Tibial nerve (tissue), 4 donors: ENCODE data around the gene SCAMP2. TPM values are rescaled to one million over a fixed set of nuclear protein-coding genes. Genes with fewer than 3 reads are reported as not detected.

Experiments
- DNase-seq, 2 donors: peaks; one replicate each; pipeline ENCODE4 v3.0.0-alpha.2; 2019; ENCODE audit warnings: low spot score in 2 of 2
- H3K27ac ChIP-seq, 4 donors: fragments of 200-600 bp; sonication (generic) in 3 of 4; one replicate each; pipeline ENCODE4 v1.5.1; 2017 to 2019; ENCODE audit warnings: mild to moderate bottlenecking in 1 of 4
- H3K27me3 ChIP-seq, 2 donors: fragments of 200-600 bp; sonication (generic) in 1 of 2; one replicate each; pipeline versions ENCODE4 v1.5.1 to v1.6.0; 2017 to 2019
- H3K36me3 ChIP-seq, 3 donors: fragments of 200-600 bp; sonication (generic); one replicate each; pipeline ENCODE4 v1.5.1; 2018 to 2019
- H3K4me1 ChIP-seq, 4 donors: fragments of 200-600 bp; sonication (generic) in 3 of 4; one replicate each; pipeline ENCODE4 v1.5.1; 2017 to 2019
- H3K4me3 ChIP-seq, 4 donors: fragments of 200-600 bp; sonication (generic) in 3 of 4; one replicate each; pipeline ENCODE4 v1.5.1; 2017 to 2019; ENCODE audit warnings: mild to moderate bottlenecking in 1 of 4, moderate library complexity in 1 of 4
- H3K9me3 ChIP-seq, 4 donors: fragments of 200-600 bp; sonication (generic) in 3 of 4; one replicate each; pipeline ENCODE4 v1.5.1; 2017 to 2019
- EP300 ChIP-seq, 2 donors: sonication (generic); formaldehyde crosslinking; IDR thresholded peaks; one replicate each; pipeline ENCODE4 v1.6.1; 2017; ENCODE audit warnings: antibody characterized with exemption in 2 of 2, mild to moderate bottlenecking in 1 of 2
- POLR2A ChIP-seq, 2 donors: fragments of 450-650 bp; IDR thresholded peaks; one replicate each; pipeline ENCODE4 v1.6.1; 2017; ENCODE audit warnings: antibody characterized with exemption in 2 of 2, mild to moderate bottlenecking in 2 of 2, moderate library complexity in 2 of 2
- WGBS, 2 donors: methylation state at CpG; one replicate each; pipeline ENCODE4 v1.1.5; 2018; 5-methylcytosine and 5-hydroxymethylcytosine counted together
- total RNA-seq, 4 donors: library from RNA; depleted of rRNA; stranded (reverse); fragments of >200 nt; gene quantifications; one replicate each; pipeline ENCODE4 v1.1.0, GENCODE V29; 2016
- TF ChIP-seq, protein P1 (sequence below), 5 experiments: fragments of 200-600 bp in 3 of 5; fragments of 450-650 bp in 2 of 5; sonication (generic) in 3 of 5; IDR thresholded peaks; one replicate each; pipeline ENCODE4 v1.5.1; 2016 to 2019; ENCODE audit warnings: antibody characterized with exemption in 5 of 5, mild to moderate bottlenecking in 3 of 5, moderate library complexity in 2 of 5

Gene SCAMP2
- total RNA-seq, 4 donors from 2014 or later: 47.6 to 72.0 (median 65.7) TPM

DNA sequence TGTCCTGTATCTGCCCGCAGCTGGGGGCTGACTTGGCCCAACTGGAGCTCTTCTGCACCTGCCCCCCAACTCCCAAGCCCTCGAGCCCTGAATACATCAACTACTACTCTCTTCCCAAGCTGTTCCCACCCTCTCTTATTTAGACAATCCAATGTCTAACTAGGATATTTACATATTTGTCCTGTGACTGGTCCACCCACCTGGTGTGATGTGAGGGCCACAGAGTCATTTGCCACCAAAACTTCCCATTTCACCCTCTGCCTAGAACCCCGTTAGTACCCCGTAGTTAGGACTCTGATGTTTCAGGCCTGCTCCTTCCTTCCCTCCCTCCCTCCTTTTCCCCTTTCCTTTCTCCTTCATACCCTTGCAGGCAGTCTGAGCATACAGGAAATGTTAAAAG is 40.3 kb downstream of the SCAMP2 start:
- Histone ChIP-seq H3K4me1 (peaks cover 0 to 4% (median 2%) of the 10 kb centered on the region in 4 donors), H3K27me3 (peaks cover 0 to 26% of the 10 kb centered on the region in 2 donors), H3K4me3 (no peak overlapping the region), H3K27ac (no peak overlapping the region), H3K36me3 (peaks cover 0 to 26% (median 0%) of the 10 kb centered on the region in 3 donors), H3K9me3 (no peaks in the 10 kb centered on the region)
- TF ChIP-seq EP300 (IDR thresholded peaks at IDR 0.05) (no peak), POLR2A (IDR thresholded peaks at IDR 0.05) (no peak)
- TF ChIP-seq, protein P1, sequence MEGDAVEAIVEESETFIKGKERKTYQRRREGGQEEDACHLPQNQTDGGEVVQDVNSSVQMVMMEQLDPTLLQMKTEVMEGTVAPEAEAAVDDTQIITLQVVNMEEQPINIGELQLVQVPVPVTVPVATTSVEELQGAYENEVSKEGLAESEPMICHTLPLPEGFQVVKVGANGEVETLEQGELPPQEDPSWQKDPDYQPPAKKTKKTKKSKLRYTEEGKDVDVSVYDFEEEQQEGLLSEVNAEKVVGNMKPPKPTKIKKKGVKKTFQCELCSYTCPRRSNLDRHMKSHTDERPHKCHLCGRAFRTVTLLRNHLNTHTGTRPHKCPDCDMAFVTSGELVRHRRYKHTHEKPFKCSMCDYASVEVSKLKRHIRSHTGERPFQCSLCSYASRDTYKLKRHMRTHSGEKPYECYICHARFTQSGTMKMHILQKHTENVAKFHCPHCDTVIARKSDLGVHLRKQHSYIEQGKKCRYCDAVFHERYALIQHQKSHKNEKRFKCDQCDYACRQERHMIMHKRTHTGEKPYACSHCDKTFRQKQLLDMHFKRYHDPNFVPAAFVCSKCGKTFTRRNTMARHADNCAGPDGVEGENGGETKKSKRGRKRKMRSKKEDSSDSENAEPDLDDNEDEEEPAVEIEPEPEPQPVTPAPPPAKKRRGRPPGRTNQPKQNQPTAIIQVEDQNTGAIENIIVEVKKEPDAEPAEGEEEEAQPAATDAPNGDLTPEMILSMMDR (IDR thresholded peaks at IDR 0.05): no peak
- 63 to 67% methylated on average over 4 of the region's 4 CpGs for WGBS, 2 donors
- DNase-seq: no peak

DNA sequence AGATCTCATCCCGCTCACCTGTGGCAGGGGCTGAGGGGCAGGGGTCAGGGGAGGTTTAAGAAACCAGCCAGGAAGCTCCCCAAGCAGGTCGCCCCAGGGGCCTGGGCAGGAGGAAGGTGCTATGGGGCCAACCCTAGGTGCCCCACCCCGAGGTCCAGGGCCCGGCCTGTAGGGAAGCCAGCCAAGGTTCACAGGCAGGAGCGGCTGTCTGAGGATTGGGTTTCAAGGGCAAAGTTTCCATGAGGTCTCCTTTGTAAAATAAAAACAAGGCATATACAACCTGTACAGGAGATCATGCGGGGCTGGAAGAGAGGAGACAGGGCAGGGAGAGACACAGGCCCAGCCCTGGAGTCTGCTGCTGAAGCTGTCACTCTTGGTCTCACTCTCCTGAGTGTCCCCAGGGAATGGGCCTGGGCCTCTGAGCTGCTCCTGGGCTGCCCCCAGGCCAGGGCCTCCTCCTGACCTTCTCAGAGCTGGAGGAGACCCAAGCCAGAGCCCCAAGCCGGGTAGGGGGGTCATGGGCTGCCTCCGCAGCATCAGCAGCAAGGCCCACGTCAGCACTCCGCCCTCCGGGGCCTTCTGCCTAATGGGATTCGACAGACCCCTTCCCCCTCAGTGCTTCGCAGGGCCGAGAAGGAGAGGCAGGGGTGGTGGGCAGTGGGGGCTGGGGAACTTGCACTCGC is 41.2 kb downstream of the SCAMP2 start:
- no peaks in the 10 kb centered on the region for H3K9me3 ChIP-seq
- peaks cover 0 to 17% (median 0%) of the 10 kb centered on the region in 3 donors for H3K36me3 ChIP-seq
- H3K27me3 ChIP-seq: peaks cover 0 to 35% of the 10 kb centered on the region in 2 donors
- DNase-seq: no peak
- 50 to 58% methylated on average over 12 to 15 of the region's 15 CpGs for WGBS, 2 donors
- TF ChIP-seq, protein P1 (IDR thresholded peaks at IDR 0.05): no peak
- TF ChIP-seq EP300 (IDR thresholded peaks at IDR 0.05) (no peak), POLR2A (IDR thresholded peaks at IDR 0.05) (no peak)
- H3K4me3 ChIP-seq: no peak overlapping the region
- peaks cover 0 to 4% (median 2%) of the 10 kb centered on the region in 4 donors for H3K4me1 ChIP-seq
- no peak overlapping the region for H3K27ac ChIP-seq

DNA sequence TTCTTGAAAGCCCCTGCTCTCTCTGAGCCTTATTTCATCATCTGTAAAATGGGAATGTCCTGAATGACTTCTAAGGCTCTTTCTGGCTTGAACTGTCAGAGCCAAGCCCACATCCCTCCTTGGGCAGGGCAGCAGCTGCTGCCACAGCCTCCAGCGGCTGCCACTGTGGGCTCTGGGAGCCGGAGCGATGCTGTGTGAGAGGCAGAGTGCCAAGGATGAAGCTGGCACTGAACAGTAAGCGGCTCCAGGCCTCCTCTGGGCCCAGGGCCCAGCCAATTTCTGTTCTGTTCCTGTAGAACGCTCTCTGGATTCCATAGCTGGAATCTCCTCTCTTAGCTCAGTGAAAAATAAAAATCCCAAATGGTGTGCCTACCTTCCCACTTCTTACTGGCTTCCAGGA is 42.3 kb downstream of the SCAMP2 start:
- no peak overlapping the region for H3K4me3 ChIP-seq
- WGBS, 2 donors: 43 to 60% methylated on average over 5 of the region's 5 CpGs
- DNase-seq: no peak
- no peak overlapping the region for H3K27ac ChIP-seq
- peaks cover 0 to 6% (median 0%) of the 10 kb centered on the region in 3 donors for H3K36me3 ChIP-seq
- TF ChIP-seq, protein P1 (IDR thresholded peaks at IDR 0.05): no peak
- TF ChIP-seq POLR2A (IDR thresholded peaks at IDR 0.05) (no peak), EP300 (IDR thresholded peaks at IDR 0.05) (no peak)
- H3K9me3 ChIP-seq: no peaks in the 10 kb centered on the region
- peaks cover 0 to 14% (median 2%) of the 10 kb centered on the region in 4 donors for H3K4me1 ChIP-seq
- peaks cover 0 to 44% of the 10 kb centered on the region in 2 donors for H3K27me3 ChIP-seq

DNA sequence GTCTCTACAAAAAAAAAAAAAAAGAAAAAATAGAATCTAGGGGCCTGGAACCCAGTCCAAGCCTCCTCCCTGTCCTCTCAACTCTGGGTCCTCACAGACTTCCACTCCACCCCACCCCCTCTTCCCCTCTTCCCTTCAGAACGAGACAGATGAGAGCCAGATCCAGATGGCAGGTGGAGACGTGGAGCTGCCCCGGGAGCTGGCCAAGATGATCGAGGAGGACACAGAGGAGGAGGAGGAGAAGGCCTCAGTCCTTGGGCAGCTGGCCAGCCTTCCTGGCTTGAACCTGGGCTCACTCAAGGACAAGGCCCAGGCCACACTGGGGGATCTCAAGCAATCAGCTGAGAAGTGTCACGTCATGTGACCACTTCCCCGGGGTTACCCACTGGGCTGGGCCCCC is 43.2 kb downstream of the SCAMP2 start:
- H3K4me1 ChIP-seq: peaks cover 0 to 14% (median 2%) of the 10 kb centered on the region in 4 donors
- TF ChIP-seq EP300 (IDR thresholded peaks at IDR 0.05) (no peak), POLR2A (IDR thresholded peaks at IDR 0.05) (no peak)
- TF ChIP-seq, protein P1 (IDR thresholded peaks at IDR 0.05): no peak
- no peak overlapping the region for H3K4me3 ChIP-seq
- WGBS, 2 donors: 59 to 69% methylated on average over 6 of the region's 6 CpGs
- peaks cover 0 to 48% of the 10 kb centered on the region in 2 donors for H3K27me3 ChIP-seq
- no peak for DNase-seq
- no peaks in the 10 kb centered on the region for H3K36me3 ChIP-seq
- no peak overlapping the region for H3K27ac ChIP-seq
- H3K9me3 ChIP-seq: no peaks in the 10 kb centered on the region

DNA sequence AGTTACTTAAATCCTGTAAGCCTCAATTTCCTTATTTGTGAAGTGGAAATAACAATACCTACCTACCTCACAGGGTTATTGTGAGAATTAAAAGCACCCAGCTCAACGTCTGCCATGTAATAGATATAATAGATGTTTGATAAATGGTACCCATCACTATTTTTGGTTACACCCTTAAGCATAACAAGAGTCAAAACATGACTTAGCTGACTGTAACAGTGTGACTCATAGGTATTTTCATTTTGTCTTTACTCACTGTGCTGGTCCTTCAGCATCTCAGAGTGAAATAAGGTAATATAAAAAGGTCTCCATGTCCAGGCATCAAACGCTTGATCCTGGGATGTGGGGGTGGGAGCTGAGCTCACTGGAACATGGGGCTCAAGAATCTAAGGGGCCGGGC is 43.7 kb downstream of the SCAMP2 start:
- H3K27ac ChIP-seq: no peak overlapping the region
- H3K36me3 ChIP-seq: no peaks in the 10 kb centered on the region
- H3K4me1 ChIP-seq: peaks cover 0 to 14% (median 2%) of the 10 kb centered on the region in 4 donors
- no peak for DNase-seq
- no peaks in the 10 kb centered on the region for H3K9me3 ChIP-seq
- TF ChIP-seq POLR2A (IDR thresholded peaks at IDR 0.05) (no peak), EP300 (IDR thresholded peaks at IDR 0.05) (no peak)
- TF ChIP-seq, protein P1 (IDR thresholded peaks at IDR 0.05): no peak
- H3K4me3 ChIP-seq: no peak overlapping the region
- H3K27me3 ChIP-seq: peaks cover 0 to 48% of the 10 kb centered on the region in 2 donors
- WGBS, 2 donors: 54 to 61% methylated on average over 3 of the region's 3 CpGs
